ENCODE measurements around the gene CDKN1C.

Gene CDKN1C

GRCh38 chr11:2904153-2905052, 18.8 kb upstream of the CDKN1C start:
- DNase-seq = no peak

DNA sequence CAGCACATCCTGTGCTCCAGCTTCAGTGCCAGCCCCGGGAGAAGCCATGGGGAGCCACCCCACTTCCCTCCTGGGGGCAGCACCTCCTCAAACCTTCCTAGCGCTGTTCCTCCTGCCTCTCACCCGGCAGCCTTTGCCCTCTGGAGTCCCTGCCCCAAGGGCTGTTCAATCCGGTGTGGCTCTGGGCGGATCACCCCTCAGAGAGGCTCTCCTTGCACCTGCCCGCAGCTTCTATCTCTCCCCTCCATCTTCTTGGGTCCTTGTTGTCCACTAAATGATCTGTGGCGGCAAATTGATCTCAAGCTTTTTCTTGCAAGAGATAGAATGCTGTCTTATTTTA, 18.1 kb upstream of the CDKN1C start:
- no peak for DNase-seq

DNA sequence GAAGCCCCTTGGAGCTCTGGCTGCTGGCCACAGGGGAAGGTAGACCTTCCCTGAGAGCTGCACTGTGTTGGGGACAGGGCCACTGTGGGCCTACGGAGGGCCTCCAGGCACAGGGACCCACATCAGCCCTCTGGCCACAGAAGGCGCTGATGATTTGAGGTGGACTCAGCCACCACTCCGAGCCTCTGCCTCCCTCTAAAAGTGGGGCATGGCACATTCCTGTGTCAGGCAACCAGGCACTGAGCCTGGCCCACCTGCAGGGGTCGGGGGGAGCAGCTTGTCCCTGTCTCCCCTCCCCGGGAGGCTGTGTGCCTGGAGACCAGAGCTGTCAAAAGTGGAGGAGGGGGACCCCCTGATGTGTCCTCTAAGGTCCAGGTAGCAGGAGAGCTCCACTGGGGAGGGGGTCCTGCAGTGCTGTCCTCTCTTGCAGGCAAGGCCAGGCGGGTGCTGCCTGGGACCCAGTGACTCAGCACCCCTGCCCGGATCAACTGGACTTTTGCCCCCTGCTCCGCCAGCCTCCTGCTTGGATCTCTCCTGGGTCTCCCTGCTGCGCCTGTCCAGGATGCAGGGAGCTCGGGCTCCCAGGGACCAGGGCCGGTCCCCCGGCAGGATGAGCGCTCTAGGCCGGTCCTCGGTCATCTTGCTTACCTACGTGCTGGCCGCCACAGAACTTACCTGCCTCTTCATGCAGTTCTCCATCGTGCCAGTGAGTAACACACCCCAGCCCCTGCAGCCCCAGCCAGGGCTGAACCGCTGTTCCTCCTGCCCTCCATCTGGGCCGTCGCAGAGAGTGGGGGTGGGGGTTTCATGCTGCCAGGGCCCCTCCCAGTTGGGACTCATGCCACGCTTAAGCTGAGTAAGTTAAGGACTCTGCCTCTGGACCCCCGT, 17.5 kb upstream of the CDKN1C start:
- DNase-seq = no peak

- peak; percentile 71 to 78 for DNase-seq
Measured at GRCh38 chr11:2901854-2902783, 16.5 kb upstream of the CDKN1C start.

GRCh38 chr11:2901196-2901796, 15.7 kb upstream of the CDKN1C start:
- no peak for DNase-seq

- DNase-seq = no peak
Measured at GRCh38 chr11:2899080-2899783, 13.7 kb upstream of the CDKN1C start.

DNA sequence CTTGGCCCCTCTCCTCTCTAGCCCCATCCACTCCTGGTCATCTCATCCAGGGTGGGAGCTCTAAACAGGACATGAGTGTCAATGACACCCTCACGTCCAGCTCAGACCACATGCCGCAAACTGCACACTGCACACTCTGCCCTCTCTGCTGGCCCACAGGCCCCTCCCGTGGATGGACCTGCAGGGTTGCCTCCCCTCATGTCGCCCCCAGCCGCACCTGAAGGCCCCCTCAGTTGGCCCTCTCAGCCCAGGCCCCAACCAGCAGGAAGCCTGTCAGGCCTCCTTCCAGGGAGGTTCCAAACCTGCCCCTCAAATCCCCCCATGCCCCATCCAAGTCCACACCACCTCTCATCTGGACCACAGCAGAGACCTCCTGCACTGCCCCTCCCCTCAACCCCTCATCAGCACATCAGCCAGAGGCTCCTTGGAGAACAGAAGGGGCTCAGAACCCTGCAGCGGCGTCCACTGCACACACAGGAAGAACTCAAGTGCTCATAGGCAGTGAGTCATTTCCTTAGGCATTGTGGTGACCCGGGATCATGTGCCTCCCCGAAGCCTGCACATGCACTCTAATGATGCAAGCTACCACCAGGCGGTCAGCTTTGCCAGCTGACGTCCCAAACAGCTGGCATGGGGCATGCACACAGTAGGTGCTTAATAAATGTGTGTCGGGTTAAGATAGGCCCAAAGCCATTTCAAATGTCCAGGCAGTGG, 12.9 kb upstream of the CDKN1C start:
- peak; percentile 37 to 73 for DNase-seq

GRCh38 chr11:2897048-2897447, 11.5 kb upstream of the CDKN1C start:
- DNase-seq = no peak

DNA sequence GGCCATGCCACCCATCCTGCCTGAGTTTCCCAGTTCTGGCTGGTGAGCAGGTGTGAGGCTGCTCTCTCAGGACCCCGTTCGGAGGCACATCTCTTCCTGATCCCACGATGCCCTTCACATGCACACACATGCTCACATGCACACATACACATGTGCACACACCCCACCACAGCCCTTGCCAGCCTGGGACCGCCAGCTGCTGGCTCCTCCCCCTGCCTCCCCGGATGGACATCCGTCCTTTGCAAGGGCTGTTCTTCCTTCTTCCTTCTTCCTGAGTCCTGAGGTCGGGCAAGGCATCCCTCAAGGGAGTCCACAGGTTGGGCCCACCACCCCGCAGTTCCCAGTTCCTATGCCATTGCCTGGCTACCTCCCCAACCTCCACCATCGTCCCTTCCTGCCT, 10.5 kb upstream of the CDKN1C start:
- DNase-seq = no peak

DNA sequence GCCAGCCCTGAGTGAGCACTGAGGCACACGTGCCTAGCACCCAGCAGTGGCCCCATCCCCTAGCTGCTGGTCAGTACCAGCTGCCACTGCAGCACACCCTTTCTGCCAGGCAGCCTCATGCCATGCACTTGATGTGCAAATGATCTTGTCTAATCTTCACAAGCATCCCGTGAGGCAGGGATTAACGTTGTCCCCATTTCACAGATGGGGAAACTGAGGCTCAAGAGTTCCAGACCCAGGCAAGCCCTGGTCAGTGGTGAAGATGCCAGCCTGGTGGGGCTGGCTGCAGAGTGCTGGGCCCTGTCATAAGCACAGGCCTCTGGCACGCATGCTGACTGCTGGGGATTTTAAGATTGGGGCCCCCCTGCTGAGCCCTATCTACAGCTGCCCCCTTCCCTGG, 8.4 kb upstream of the CDKN1C start:
- no peak for DNase-seq

- DNase-seq = no peak
Measured at GRCh38 chr11:2892967-2893528, 7.5 kb upstream of the CDKN1C start.

DNA sequence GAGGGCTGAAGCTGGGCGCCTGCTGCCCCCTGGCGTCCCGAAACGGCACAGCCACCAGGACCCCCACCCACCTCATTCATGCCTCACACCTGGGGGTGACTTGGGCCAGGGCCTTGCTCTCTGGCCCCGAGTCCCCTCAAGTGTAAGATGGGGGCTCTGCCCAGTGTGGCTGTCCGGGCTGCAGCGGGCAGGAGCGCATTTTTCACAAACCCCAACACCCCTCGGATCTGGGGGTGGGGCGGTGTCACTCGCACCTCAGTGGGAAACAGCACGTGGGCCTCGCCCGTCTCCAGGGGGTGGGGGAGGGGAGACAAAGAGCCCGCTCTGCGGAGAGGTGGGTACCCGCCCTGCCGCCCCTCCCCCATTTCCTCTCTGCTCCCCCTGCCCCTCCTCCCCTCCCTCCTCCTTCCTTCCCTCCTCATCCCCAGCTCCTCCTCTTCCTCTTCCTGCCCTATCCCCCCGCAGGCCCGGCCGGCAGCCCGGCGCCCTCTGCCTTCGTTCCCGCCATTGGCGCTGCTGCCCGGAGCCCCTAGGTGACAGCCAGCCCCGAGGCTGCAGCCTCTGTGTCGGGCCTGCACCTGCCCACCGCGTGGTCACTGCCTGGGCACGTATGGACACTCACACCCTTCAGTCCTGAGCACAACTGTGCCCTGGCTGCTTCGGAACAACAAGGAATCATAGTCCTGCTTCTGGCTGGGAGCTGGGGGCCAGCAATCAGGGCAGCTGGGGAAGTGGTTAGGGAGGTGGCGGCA, 6.8 kb upstream of the CDKN1C start:
- peak; percentile 25 to 57 for DNase-seq

DNA sequence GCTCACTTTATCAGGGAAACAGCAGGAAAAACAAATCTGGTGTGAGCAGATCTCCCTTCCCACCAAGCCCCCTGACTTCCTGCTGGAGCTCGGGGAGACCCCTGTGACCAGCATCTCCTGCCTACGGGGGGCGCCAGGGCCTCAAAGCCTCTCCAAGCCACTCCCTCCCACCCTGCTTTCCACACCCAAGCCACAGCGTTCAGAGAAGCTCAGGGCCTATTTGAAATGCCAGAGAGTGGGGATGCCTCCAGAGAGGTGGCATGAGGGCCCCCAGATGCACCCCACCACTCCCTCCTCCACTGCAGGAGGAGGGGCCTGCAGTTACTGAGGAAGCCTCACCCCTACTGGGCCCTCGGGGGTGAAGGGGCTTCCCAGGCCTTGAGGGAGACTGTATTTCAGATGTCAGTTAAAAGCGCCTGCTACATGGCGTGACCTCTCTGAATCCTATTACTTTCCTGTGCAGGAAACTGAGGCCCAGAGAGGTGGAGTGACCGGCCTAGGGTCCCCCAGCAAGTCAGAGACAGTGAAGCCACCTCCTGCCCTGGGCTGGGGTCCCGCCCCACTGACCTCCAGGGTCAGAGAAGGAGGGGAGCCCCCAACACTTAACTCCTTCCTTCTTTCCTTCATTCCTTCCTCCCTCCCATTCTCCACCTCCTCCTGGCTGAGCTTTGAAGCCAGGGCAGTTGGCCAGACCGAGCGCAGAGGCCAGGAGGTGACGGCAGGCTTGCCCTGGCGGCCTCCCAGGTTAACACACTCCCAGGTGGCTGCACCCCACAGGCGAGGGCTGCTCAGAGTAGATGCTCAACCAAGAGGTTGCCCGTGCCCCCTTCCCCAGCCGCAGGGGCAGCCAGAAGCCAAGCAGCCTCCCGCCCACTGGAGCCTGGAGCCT, 6.0 kb upstream of the CDKN1C start:
- no peak for DNase-seq

DNA sequence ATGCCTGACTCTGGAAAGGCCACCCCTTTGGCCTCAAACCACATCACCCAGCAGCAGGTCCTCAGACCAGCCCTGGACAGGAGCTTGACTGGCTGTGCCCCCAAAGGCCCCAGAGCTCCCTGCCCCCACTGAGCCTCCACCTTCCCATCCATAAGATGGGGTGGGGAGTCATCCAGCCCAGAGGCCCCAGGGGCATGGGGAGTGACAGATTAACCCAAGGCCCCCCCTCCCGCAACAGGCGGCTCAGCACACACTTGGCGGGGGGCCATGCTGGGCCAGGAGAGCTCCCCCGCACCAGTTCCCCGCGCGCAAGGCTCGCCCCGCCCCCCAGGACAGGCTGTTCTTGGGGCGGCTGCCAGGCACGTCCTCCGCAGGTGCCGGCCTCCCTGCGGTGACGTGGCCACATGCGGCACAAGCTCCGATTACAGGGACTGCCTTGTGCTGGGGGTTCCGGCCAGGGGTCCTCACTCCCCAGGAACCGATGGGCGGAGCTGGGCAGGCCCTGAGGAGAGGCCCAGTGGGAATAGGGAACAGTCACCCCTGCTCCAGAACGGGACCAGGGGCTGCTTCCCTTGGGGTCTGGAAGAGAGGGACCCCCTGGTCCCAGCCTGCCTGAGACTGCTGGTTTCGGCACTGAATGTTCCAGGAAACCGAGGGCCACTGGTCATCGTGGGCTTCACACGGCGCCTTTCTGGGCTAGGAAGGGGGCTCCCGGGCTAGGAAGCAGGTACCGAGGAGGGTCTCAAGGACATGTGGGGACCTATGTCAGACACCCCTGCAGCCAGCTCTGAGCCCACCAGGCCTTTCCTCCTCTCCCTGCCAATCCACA, 5.1 kb upstream of the CDKN1C start:
- DNase-seq = no peak

DNA sequence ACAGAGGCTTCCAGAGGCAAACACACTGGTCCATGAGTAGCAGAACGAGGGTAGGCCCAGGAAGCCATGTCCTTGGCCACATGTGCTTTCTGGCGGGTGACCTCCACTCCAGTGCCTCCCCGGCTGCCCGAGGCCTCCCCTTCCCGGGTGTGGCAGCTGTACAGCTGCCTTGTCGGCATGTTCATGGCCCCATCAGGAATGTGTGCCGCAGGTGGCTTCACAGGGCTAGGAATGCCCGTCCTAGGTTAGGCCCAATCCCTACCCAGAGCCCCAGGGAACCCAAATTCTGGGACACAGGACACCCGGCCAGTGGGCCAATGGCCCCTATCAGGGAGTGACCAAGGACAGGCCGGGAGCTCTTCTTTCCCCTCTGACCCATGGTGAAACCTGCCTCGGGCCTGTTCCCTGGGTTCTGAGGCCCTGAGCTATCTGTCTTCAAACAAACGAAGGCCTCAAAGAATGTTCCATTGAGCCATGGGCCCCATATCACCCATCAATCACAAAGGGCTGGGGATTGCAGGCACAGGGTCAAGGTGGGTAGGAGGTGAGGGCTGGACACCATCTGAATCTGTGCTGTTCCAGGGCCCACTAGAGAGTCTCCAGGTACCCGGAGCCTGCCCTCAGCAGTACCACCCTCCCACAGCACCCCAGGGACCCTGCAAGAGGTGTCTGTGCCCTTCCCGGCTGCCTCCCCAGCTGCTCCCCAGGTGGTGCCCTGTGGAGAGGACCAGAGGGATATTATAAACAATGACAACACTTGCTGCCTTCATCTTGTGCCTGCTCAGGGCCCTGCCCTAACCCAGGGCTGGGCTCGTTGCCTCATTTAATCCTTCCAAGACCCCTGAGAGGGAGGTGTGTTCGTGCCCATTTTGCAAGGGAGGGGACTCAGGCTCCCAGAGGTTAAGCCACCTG, 4.0 kb upstream of the CDKN1C start:
- DNase-seq = no peak

DNA sequence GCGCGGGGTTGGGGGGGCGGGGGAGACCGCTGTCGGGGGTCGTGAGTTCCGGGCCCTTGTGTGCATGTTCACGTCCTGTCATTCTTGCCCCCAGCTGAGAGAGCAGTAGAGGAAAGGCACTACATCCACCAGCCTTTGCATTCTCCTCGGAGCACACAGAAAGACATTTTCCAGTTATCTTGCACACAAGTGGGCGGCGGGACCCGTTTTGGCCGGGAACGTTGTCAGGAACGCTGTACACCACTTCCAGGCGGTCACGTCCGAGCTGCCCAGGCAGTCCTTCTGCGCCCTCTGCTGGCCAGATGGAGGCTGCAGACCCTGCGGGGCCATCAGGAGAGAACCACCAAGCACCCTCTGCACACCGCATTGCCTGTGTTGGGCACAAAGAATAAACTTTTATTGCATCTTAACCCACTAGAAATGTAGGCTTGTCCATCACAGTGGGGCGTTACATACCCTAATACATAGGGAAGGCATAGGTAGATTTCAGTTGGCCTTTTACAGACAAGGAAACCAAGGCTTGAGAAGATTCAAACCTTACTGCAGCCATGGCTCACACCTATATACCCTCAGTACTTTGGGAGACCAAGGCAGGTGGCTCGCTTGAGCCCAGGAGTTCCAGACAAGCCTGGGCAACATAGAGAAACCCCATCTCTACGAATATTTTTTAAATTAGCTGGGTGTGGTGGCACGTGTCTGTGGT, 2.8 kb upstream of the CDKN1C start:
- peak; percentile 52 to 73 for DNase-seq
